H9 (cell line): Measurements from ENCODE around the gene MTG2. TPM values are rescaled to one million over a fixed set of nuclear protein-coding genes. Genes with fewer than 3 reads are reported as not detected.

Source experiments
- DNase-seq: peaks from one replicate; pipeline ENCODE4 v3.0.0-alpha.2; 2017
- H2AFZ ChIP-seq: one replicate; pipeline ENCODE4 v1.6.1; 2013; ENCODE audit warnings: mild to moderate bottlenecking, low read length, control low read depth, moderate library complexity
- H2AK5ac ChIP-seq: 2 replicates; pipeline ENCODE4 v1.6.1; 2013; ENCODE audit warnings: low read length, control low read depth, mixed read lengths; ENCODE audit not compliant: insufficient read length
- H2BK120ac ChIP-seq: one replicate; pipeline ENCODE4 v1.6.1; 2013; ENCODE audit warnings: low read depth, mild to moderate bottlenecking, low read length, control low read depth, inconsistent platforms; ENCODE audit not compliant: poor library complexity, severe bottlenecking
- H2BK12ac ChIP-seq: 2 replicates; pipeline ENCODE4 v1.6.1; 2013; ENCODE audit warnings: low read length, control low read depth, mixed read lengths, low read depth; ENCODE audit not compliant: insufficient read length
- H2BK15ac ChIP-seq: 2 replicates; pipeline ENCODE4 v1.6.1; 2013; ENCODE audit warnings: low read depth, low read length, control low read depth
- H2BK20ac ChIP-seq: one replicate; pipeline ENCODE4 v1.6.1; 2013; ENCODE audit warnings: low read depth, mild to moderate bottlenecking, low read length, control low read depth, inconsistent platforms; ENCODE audit not compliant: poor library complexity, severe bottlenecking
- H2BK5ac ChIP-seq: 2 replicates; pipeline ENCODE4 v1.6.1; 2013; ENCODE audit warnings: low read length, control low read depth, mixed read lengths; ENCODE audit not compliant: insufficient read length
- H3K14ac ChIP-seq: 2 replicates; pipeline ENCODE4 v1.6.1; 2013; ENCODE audit warnings: low read length, control low read depth; ENCODE audit not compliant: insufficient read depth
- H3K18ac ChIP-seq: 2 replicates; pipeline ENCODE4 v1.6.1; 2013; ENCODE audit warnings: low read depth, mild to moderate bottlenecking, mixed read lengths, low read length, control low read depth; ENCODE audit not compliant: insufficient read length
- H3K23ac ChIP-seq: 2 replicates; pipeline ENCODE4 v1.6.1; 2013; ENCODE audit warnings: low read length, control low read depth, mixed read lengths, low read depth; ENCODE audit not compliant: insufficient read length
- H3K23me2 ChIP-seq: 2 replicates; pipeline ENCODE4 v1.6.1; 2013; ENCODE audit warnings: low read depth, mild to moderate bottlenecking, mixed read lengths, low read length, control low read depth; ENCODE audit not compliant: insufficient read length, poor library complexity, severe bottlenecking
- H3K27ac ChIP-seq: 2 replicates; pipeline ENCODE4 v1.5.1; 2013; ENCODE audit warnings: low read length, control low read depth, mixed read lengths, low read depth; ENCODE audit not compliant: insufficient read length
- H3K27me3 ChIP-seq: 2 replicates; pipeline ENCODE4 v1.6.1; 2013; ENCODE audit warnings: low read length, control low read depth, inconsistent platforms; ENCODE audit not compliant: insufficient read depth
- H3K4ac ChIP-seq: 2 replicates; pipeline ENCODE4 v1.6.1; 2013; ENCODE audit warnings: low read depth, mild to moderate bottlenecking, control low read depth, inconsistent platforms, low read length, moderate library complexity
- H3K4me1 ChIP-seq: 2 replicates; pipeline ENCODE4 v1.6.1; 2013; ENCODE audit warnings: low read length, control low read depth, inconsistent platforms; ENCODE audit not compliant: insufficient read depth
- H3K4me2 ChIP-seq: 2 replicates; pipeline ENCODE4 v1.6.1; 2013; ENCODE audit warnings: low read length, control low read depth, mixed read lengths; ENCODE audit not compliant: insufficient read length, insufficient read depth
- H3K56ac ChIP-seq: 2 replicates; pipeline ENCODE4 v1.6.1; 2013; ENCODE audit warnings: low read depth, mild to moderate bottlenecking, mixed read lengths, low read length, control low read depth; ENCODE audit not compliant: insufficient read length
- H3K79me1 ChIP-seq: 2 replicates; pipeline ENCODE4 v1.6.1; 2013; ENCODE audit warnings: low read depth, mild to moderate bottlenecking, moderate library complexity, low read length, control low read depth, inconsistent platforms; ENCODE audit not compliant: insufficient read depth, poor library complexity, severe bottlenecking
- H3K79me2 ChIP-seq: 2 replicates; pipeline ENCODE4 v1.6.1; 2013; ENCODE audit warnings: low read length, control low read depth, inconsistent platforms; ENCODE audit not compliant: insufficient read depth
- H3K9ac ChIP-seq: 2 replicates; pipeline ENCODE4 v1.6.1; 2013; ENCODE audit warnings: low read length, control low read depth, mixed read lengths; ENCODE audit not compliant: insufficient read length; ENCODE audit errors: extremely low read depth
- H3K9me3 ChIP-seq: one replicate; pipeline ENCODE4 v1.6.1; 2013; ENCODE audit warnings: low read depth, low read length, inconsistent platforms; ENCODE audit not compliant: control insufficient read depth
- H3T11ph ChIP-seq: one replicate; pipeline ENCODE4 v1.6.1; 2013; ENCODE audit warnings: mild to moderate bottlenecking, low read length, control low read depth, inconsistent platforms
- H4K20me1 ChIP-seq: one replicate; pipeline ENCODE4 v1.6.1; 2013; ENCODE audit not compliant: control insufficient read depth, insufficient read length, insufficient read depth
- H4K5ac ChIP-seq: 2 replicates; pipeline ENCODE4 v1.6.1; 2013; ENCODE audit warnings: low read depth, mild to moderate bottlenecking, mixed read lengths, low read length, control low read depth; ENCODE audit not compliant: insufficient read length
- H4K8ac ChIP-seq: replicated peaks from 2 replicates; pipeline ENCODE4 v1.6.1; 2013; ENCODE audit warnings: low read length, control low read depth, mixed read lengths, low read depth; ENCODE audit not compliant: insufficient read length
- H4K91ac ChIP-seq: 2 replicates; pipeline ENCODE4 v1.6.1; 2013; ENCODE audit warnings: low read depth, mild to moderate bottlenecking, moderate library complexity, mixed read lengths, low read length, control low read depth; ENCODE audit not compliant: insufficient read length
- H3K27ac Mint-ChIP-seq, 3 experiments: 2 replicates in 2 of 3; 3 replicates in 1 of 3; pipeline ENCODE4 v1.8.0; 2020 to 2021; ENCODE audit warnings: mixed read lengths in 3 of 3, mild to moderate bottlenecking in 1 of 3, moderate library complexity in 1 of 3
- H3K27me3 Mint-ChIP-seq: 2 replicates; pipeline ENCODE4 v1.8.0; 2021; ENCODE audit warnings: low read depth, mild to moderate bottlenecking, moderate library complexity, mixed read lengths
- H3K36me3 Mint-ChIP-seq, 3 experiments: 2 replicates in 2 of 3; 3 replicates in 1 of 3; pipeline ENCODE4 v1.8.0; 2020 to 2021; ENCODE audit warnings: low read depth in 3 of 3, mixed read lengths in 3 of 3; ENCODE audit not compliant: insufficient read depth in 1 of 3
- H3K4me1 Mint-ChIP-seq, 2 experiments: 2 replicates each; pipeline ENCODE4 v1.8.0; 2020; ENCODE audit warnings: mixed read lengths in 2 of 2
- H3K4me3 Mint-ChIP-seq, 2 experiments: 2 replicates in 1 of 2; 3 replicates in 1 of 2; pipeline ENCODE4 v1.8.0; 2020 to 2021; ENCODE audit warnings: mild to moderate bottlenecking in 2 of 2, mixed read lengths in 2 of 2, moderate library complexity in 1 of 2
- H3K9me3 Mint-ChIP-seq, 2 experiments: 2 replicates in 1 of 2; 3 replicates in 1 of 2; pipeline ENCODE4 v1.8.0; 2020; ENCODE audit warnings: mild to moderate bottlenecking in 2 of 2, mixed read lengths in 2 of 2, moderate library complexity in 1 of 2
- WGBS: extraction: QIAGEN DNeasy Blood & Tissue Kit; methylation state at CpG from one replicate; pipeline ENCODE4 v1.1.7; 2013; ENCODE audit warnings: missing lambda C conversion rate, low lambda C conversion rate, mixed read lengths; ENCODE audit not compliant: insufficient read length; ENCODE audit errors: extremely low coverage; 5-methylcytosine and 5-hydroxymethylcytosine counted together
- total RNA-seq: library from RNA; stranded (reverse); gene quantifications from 2 replicates; pipeline ENCODE4 v1.2.1, GENCODE V29; 2021
- TF ChIP-seq, protein P1 (sequence below): fragments of 200-600 bp; sonication (generic); conservative IDR thresholded peaks from 3 replicates; pipeline ENCODE4 v1.8.0; 2021; ENCODE audit warnings: antibody characterized with exemption, mild to moderate bottlenecking

Gene MTG2
- total RNA-seq, 1 experiment from 2014 or later, result 25.1 TPM

- Histone ChIP-seq H4K8ac (no peak overlapping the region), H2AK5ac (no peak overlapping the region), H3K9me3 (no peaks in the 10 kb centered on the region), H4K5ac (no peak overlapping the region), H3K14ac (no peak overlapping the region), H3K4ac (no peak overlapping the region), H2BK12ac (no peak overlapping the region), H3K23me2 (no peaks in the 10 kb centered on the region), H3K79me1 (no peaks in the 10 kb centered on the region), H3K9ac (no peak overlapping the region), H2BK20ac (no peak overlapping the region), H2BK5ac (no peak overlapping the region), H3T11ph (no peak overlapping the region), H2BK120ac (no peak overlapping the region), H3K4me1 (no peaks in the 10 kb centered on the region), H2AFZ (no peak overlapping the region), H4K91ac (no peak overlapping the region), H3K4me2 (no peak overlapping the region), H3K27me3 (no peaks in the 10 kb centered on the region), H3K79me2 (no peaks in the 10 kb centered on the region), H3K18ac (no peak overlapping the region), H3K23ac (no peak overlapping the region), H2BK15ac (no peak overlapping the region), H4K20me1 (no peaks in the 10 kb centered on the region), H3K27ac (no peak overlapping the region), H3K56ac (no peak overlapping the region)
- Mint-ChIP-seq H3K36me3 (peaks cover 23 to 52% (median 49%) of the 10 kb centered on the region in 3 experiments; a peak in 6 of 7 replicates), H3K27me3 (no peaks in the 10 kb centered on the region), H3K27ac (no peak overlapping the region), H3K4me3 (no peak overlapping the region), H3K4me1 (no peaks in the 10 kb centered on the region), H3K9me3 (no peaks in the 10 kb centered on the region)
- WGBS, result no CpG with 5 or more reads among the region's 38 CpGs
- no peak for DNase-seq
- TF ChIP-seq, protein P1, sequence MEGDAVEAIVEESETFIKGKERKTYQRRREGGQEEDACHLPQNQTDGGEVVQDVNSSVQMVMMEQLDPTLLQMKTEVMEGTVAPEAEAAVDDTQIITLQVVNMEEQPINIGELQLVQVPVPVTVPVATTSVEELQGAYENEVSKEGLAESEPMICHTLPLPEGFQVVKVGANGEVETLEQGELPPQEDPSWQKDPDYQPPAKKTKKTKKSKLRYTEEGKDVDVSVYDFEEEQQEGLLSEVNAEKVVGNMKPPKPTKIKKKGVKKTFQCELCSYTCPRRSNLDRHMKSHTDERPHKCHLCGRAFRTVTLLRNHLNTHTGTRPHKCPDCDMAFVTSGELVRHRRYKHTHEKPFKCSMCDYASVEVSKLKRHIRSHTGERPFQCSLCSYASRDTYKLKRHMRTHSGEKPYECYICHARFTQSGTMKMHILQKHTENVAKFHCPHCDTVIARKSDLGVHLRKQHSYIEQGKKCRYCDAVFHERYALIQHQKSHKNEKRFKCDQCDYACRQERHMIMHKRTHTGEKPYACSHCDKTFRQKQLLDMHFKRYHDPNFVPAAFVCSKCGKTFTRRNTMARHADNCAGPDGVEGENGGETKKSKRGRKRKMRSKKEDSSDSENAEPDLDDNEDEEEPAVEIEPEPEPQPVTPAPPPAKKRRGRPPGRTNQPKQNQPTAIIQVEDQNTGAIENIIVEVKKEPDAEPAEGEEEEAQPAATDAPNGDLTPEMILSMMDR, result no peak
Measured at GRCh38 chr20:62200491-62201172, 17.8 kb downstream of the MTG2 start.
